Stimulated activated CD8-positive, alpha-beta memory T cell treated with anti-CD3 and anti-CD28 coated beads, Interleukin-7, amount 100 ng/mL, for 4 hours (primary cell): ENCODE measurements around the gene MACROD2.
"Not testable (repeated sequence)": the region's sequence is repeated elsewhere in the genome, so short reads cannot be mapped to it uniquely, and the experiment has no call there.

Source experiments
- DNase-seq, 2 donors: peaks; one replicate each; pipeline ENCODE4 v3.0.0-alpha.2; 2020; ENCODE audit warnings: low read depth in 2 of 2

MACROD2 gene

DNA sequence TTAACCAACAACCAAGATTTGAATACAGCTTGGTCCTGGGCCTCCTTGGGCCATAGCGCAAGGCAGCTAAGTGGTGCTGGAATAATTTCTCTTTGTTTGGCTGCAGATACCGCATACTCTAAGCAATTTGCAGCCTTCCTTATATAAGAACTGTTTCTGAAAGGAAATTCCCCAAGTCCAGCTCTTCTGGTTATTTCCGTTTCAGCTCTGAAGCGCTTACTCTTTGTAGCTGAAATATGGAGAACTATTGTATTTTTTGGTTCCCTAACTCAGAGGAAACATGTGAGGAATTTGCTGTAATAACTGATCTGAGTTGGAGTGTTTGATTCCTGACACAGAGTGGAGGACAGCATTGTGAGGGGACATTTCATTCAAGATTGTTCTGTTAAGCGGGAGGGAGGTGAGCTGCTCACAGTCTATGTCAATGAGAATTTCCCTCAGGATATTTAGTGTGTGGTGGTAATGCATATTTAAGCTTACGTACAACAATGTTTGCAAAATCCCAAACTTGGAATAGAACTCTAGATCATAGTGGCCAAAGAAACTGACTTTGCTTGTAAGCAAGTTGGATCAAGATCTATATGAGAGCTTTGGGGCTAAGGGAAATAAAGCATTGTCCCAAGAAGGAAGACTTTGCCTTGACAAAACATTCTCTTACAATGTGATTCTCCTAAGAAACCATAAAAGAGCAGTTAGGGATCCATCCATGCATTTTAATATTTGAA lies 918.7 kb downstream of the MACROD2 start:
- DNase-seq: no peak

DNA sequence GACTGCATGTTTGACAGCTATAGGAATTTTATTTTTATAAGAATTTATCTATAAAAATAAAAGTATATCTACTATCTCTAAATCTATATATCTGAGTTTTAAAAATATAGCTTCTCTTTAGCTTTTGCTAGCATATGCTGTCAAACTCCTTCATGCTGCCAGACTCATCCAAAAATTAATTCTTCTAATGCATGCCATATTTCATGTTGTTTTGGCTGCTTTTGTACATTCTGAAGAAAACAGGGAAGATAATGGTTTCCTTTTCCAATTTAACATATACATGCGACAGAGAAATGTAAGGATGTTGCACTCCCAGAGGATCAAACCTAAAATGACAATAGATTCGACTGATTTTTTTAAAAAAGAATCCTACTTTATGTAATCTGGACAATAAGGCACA lies 919.3 kb downstream of the MACROD2 start:
- no peak for DNase-seq

DNA sequence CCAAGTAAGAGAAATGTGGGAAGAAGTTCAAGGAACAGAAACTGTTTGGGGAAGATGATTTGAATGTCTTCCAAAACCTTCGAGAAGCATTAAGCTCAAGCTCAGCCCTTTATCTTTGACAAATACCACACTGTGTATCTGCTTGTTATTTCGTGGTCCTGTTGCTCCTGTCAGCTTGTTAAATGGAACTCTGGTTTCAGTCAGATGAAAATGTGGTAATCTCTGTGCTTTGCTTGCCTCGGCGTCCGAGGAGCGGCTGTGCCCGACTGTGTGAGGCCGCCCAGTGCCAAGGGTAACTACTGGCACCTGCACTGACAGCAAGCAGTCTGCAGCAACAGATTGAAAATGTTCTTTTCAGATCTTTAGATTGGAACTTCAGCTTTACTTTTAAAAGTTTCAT lies 920.0 kb downstream of the MACROD2 start:
- DNase-seq: no peak

DNA sequence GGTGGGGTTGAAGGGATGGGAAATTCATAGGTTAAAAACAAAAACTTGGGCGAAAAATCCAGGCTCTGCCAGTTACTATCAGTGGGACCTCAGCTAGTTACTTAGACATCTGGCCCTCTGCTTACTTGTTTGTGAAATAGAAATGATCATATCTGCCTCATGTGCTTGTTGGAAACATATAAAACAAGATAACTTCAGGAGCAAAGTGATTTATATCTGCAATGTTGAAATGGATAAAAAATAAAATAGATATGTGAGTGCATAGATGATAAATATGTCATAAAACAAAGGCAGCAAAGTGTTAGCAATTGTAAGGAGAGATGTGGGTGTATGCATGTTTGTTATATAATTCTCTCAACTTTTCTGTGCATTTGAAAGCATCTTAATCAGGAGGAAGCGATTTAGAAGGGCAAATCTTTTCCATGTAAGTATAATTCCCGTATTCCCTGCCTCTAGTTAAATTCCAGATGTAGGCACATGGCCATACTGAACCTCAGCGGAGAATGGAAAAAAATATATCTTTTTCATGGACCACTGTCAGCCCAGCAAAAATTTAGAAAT lies 921.1 kb downstream of the MACROD2 start:
- no peak for DNase-seq

DNA sequence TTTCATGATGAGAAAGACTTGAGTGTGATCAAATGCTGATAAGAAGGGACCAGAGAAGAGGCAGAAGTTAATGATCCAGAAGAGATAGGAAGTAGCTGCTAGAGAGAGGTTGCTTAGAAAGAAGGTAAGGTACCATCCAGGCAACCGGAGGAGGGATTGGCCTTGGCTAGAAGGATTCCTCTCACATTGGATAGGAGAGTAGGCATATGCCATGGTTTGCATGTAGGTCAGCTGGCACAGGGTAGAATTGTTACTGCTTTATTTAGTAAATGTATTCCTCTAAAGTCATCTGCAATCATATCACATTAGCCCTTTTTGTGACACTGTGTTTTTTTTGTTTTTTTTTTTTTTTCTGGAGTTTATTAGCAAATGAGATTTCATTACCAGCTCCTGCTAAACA lies 923.0 kb downstream of the MACROD2 start:
- DNase-seq: no peak

DNA sequence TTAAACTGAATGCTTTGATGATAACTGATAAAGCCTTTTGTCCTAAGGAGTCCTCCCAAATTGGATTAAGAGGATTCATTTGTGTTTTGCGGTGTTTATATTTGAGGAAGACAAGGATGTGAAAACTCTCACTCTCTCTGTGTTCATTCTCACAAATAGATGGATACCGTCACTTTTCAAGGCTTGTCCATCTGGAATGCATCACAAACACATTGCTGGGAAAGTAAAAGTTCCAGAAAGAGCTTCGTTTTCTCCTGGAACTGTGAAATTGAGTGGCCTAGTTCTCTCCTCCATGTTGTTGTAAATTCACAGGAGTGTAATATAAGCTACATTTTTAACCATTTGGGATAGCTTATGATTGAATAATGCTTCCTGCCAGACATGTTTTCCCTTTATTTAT lies 923.7 kb downstream of the MACROD2 start:
- no peak for DNase-seq

DNA sequence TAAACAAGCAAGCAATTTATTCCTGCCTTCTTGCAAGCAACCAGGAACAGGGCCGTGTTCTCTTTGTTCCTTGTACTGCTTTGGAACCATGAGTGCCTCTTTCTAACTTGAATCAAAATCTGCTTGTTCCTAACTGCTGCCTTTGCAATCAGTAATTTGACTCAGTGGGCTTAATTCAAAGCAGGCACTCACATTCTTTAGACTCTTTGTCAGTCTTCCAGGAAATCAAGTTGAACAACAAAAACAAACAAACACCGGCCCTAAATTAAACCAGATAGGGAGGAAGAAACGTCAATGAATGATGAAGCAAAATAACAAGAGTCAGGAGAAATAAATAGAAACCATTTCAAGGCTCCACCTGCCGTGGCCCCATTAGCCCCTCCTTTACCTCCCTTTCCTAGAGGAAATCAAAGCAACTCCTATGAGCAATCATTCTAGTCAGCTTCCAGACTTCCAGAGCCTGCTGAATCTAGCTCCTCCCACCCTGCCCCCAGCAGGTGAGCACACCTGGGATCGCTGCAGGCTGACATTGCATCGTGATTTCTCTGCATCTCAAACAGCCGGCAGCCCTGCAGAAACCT lies 924.3 kb downstream of the MACROD2 start:
- no peak for DNase-seq

DNA sequence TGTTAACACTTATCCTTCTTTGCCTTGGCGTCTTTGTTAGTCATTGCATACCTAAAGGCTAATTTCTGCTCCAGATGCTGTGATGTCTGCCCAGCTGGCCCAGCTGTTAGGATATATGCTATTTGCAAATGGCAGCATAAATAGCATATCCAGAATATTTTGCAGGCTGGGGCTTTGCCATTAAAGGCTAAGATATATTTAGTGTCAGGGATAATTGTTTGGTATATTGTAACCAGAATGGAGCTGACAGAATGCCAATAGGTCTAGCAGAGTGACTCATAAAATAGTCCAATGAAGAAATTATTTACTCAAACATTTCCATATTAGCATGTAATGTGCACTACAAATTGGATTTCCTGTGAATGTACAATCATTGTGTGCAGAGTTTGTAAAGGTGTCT lies 926.2 kb downstream of the MACROD2 start:
- DNase-seq: no peak

DNA sequence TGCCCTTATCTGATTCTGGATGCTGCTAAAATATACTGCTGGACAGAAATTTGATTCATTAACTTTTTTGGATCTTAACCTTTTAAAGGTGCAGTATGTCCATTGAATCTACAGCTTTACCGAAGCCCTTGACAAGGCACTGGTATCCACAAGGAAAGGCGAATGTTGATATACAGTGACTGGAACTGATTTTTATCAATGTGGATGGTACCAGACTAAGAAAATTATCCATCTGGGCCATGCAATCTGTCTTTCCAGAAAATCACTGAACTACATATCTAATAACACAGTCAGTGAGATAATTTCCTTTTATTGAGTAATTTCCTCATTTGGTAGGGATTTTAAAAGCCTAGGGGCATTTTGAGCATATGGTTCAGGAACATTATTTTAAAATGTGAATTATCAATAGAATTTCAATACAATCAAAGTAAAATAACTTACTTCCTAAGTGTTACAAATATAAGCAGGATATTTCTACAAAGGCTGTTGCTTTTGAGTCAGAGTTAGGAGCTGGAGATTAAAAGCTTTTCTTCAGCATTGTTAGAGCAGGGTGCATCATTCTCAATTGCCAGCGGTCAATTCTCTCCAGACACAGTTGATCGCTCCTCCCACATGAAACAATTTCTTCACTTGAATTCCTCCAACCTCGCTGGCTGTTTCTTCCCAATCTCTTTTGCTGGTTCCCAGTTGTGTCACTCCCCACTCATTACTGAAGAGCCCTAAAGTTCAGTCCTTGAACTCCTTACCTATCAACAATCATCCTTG lies 927.4 kb downstream of the MACROD2 start:
- no peak for DNase-seq

DNA sequence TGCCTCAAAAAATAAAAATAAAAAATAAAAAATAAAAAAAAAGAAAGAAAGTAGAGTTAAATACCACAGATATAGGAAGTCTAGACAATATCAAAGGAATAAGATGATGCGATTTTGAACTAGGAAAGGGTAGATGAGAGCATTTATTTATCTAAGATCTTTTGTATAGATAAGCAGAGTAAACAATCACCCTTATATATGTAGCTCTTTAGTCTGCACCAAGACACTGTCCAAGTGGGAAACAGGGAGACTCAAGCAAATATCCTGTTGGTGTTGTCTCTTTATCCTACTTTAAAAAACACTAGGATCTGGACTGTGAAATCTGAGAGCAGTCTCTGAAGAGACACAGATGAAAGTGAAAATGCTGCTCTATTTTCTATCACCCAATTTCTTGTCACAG lies 929.1 kb downstream of the MACROD2 start:
- no peak for DNase-seq

DNA sequence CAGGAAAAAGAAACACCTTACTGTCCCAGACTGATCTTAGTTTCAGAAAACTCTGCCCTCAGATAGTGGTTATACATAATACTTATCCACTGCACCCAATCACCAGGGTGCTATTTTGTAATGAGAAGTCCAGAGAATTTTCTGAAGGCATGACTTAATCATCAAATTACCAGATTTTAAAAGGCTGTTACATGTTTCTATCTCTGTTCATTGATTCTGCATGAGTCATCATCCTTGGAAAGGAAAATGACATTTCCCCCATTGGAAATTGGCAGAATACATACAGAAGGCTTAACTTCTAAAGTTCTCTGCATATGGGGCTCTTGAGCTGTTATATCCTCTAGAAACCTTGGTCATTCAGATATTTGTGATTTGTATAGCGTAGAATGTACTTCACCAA lies 930.0 kb downstream of the MACROD2 start:
- DNase-seq: no peak

DNA sequence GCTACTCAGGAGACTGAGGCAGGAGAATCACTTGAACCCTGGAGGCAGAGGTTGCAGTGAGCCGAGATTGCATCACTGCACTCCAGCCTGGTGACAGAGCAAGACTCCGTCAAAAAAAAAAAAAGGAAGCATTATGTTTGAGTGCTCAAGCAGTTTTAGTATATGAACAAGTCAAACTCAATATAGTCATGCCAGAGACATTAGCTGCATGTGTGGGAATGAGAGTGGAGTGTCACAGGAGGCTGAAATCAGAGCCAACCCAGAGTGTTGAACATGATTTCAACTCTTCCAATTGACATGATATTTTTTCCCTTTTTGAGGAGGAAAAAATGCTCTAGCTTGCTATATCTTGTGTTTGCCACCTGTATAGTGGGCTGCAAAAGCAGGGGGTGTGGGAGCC lies 931.1 kb downstream of the MACROD2 start:
- not testable (repeated sequence) for DNase-seq

DNA sequence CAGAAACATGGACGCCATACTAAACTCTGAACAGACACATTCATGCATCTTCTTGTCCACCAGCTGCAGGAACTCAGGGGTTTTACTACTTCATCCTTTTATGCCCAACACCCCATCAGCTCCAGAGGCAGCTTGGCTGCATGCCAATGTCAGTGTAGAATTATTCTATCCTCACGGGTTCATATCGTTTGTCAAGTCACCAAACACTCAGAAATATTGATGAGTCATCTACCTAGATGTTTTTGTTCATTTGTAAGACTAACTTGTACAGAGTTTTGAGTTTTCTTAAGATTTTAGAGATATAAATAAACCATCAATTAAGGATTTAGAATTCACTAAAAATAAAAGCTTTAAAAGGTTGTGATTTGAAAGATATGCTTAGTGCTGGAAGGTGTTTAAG lies 932.8 kb downstream of the MACROD2 start:
- no peak for DNase-seq

DNA sequence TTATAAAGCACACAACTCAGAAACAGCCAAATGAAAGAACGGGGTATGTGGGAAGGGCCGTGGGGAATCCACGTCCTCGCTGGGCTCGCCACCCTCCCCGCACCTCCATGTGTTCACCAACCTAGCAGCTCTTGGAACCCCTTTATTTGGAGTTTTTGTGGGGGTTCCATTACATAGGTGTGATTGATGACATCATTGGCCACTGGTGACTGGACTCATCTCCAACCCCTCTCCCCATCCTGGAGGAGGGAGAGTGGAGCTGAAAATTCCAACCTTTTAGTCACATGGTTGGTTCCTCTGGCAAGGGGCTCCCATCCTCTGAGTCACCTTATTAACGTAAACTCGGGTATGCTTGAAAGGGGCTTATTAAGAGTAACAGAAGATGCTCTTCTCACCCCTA lies 934.1 kb downstream of the MACROD2 start:
- DNase-seq: no peak

DNA sequence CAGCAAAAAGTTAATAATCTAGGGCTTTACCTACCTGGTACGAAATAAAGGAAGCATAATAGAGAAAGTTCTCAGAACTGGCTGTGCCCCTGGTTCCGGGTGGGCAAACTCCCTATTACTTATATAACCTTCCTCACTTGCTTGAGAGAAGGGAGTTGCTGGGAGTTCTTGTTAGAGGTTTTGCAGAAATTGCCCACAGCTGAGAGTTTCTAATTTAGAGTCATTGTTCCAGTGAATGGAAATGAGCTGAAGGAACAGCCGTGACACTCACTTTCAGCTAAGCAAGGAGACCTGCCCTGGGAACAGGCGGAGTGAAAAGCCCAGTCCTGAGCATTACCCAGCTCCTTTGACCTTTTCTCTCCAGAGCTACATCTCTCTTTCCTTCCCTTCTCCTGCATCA lies 936.7 kb downstream of the MACROD2 start:
- no peak for DNase-seq

DNA sequence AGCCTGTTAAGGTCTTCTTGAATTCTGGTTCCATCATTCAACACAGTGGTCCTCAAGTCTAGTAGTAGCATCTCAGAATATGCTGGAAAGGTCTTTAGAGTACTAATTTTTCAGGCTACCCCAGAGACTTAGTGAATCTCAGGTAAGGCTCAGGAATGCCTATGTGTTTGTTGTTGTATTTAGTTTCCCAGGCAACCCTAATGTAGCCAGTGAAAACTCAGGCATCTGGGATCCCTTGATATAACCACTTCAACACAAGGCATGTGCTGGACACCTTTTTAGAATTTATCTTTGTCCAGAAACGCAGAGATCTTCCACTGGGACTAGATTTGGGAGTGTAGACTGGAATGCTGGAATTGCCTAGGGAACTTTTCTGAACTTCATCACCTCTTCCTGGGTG lies 940.0 kb downstream of the MACROD2 start:
- no peak for DNase-seq

DNA sequence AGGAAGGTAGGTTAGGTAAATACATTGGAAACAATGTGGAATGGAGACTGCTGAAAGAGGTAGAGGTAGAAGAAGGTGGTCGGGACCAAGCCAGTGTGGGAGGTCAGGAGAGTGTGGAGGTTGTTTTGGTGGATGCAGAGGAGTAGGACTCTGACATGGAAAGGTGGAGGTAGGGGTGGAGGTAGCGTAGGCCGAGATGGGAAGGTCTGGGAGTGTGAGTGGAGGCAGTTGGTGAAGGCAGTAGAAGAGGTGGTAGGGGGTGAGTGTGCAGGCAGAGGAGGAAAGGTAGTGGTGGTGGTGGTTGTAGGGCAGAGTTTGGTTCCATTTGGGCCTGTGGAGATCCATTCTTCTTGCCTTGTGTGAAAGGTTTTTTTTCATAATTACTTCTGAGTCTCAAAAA lies 941.7 kb downstream of the MACROD2 start:
- DNase-seq: no peak

DNA sequence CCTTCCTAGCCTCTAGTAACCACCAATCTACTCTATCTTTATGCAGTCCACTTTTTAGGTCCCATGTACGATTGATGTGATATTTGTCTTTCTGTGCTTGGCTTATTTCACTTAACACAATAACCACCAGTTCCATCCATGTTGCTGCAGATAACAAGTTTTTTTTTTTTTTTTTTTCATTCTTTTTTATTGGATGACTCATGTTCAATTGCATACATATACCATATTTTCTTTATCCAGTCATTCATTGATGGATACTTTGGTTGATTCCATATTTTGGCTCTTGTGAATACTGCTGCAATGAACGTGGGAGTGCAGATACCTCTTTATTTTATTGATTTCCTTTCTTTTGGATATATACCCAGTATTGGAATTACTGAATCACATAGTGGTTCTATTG lies 942.5 kb downstream of the MACROD2 start:
- no peak for DNase-seq

DNA sequence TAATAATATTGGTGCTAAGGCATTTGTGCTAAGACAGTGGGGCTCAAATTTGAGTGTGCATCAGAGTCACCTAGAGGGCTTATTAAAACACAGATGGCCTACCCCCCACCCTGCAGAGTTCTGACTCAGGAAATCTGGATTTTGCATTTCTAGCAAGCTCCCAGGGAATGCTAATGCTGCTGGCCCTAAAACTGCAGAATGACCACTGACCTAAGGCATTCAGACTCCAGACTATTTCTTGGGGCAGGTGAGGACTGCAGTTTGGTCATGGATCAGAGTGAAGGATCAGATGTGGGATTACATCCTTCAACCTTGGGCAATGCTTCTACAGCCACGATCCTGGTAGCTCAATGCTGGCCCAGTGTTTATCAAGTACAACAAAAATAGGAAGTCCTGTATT lies 952.2 kb downstream of the MACROD2 start:
- no peak for DNase-seq

DNA sequence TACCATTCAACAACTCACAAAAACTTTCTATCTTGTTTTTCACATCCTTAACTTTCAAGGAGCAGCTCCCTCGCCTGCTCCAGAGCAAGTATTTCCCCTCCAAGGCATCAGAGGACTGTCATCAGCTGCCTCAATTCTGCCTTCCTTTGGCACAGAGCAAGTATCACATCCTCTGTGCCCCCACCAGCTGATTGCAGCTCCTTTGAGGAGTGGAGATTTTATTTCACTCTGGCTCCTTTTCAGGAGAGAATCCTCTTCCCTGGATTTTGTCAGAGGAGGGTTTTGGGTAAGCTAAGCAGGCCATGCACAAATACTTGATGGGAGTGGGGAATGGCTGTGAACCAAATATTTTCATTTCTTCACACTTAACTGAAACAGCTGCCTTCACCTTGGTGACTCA lies 952.6 kb downstream of the MACROD2 start:
- DNase-seq: no peak

DNA sequence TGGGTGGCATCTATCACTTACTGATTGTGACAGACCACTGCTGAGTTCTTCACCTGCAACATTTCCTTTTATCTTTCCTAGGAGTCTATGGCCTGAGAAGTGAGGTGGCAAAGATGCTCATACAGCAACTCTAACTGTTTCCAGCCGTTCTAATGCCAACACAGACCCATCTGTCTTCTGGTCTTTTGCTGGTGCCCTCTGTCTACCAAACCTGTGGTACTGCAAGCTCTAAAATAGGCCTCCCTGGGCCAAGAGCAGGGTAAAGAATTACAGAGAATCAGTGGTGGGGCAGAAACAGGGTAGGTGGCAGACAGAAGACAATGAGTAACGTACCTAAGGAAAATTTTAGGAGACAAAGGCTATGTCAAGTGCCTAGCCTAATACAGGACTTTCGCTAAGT lies 953.1 kb downstream of the MACROD2 start:
- no peak for DNase-seq

DNA sequence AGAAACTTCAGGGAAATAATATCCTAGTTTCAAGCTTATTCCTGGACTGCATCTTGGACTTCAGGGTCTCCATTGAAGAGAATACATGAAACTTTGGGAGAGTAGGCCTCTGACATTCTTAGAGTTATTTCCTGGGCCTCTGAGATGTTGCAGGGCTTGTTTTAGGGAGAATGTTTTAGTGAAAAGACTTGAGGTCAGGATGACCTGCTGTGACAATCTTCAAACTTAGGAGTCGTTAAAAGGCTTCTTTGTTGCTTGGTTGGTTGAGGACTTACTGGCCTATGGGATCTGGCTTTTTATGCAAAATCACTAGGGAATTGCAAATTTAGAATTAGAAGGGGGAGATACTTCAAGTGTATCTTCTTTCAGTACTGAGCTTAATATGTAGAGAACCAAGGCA lies 955.3 kb downstream of the MACROD2 start:
- no peak for DNase-seq

DNA sequence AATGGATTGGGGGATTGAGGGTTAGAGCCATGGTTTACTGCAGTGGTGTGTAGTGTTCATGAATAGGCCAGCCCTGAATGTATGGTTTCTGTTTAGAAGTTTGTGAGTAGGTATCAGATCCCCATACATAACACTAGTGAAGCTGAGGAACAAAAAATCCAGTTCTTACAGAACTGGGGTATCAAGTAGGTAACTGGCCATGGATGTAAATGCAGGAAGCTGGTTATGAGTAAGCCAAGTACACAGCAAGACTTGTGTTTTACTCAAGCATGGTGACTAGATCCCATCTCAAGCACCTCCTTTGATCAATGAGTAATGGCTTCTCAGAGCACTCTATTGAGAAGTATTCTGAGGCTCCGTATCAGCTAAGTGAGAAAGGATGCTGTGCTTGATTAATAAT lies 955.8 kb downstream of the MACROD2 start:
- DNase-seq: no peak
